ENCODE results near the gene ASTN2. TPM values are rescaled to one million over a fixed set of nuclear protein-coding genes. Genes with fewer than 3 reads are reported as not detected.

ASTN2 gene
- total RNA-seq, 1 donor: 3.1 TPM

GRCh38 chr9:116434314-116434713 is 980.5 kb downstream of the ASTN2 start:
- Histone ChIP-seq H3K27me3 (ENCODE audit: insufficient read depth, low read length) (no peaks in the 10 kb centered on the region), H3K4me1 (ENCODE audit: insufficient read depth, low read length) (no peaks in the 10 kb centered on the region), H3K9me3 (ENCODE audit: low read depth, low read length) (no peaks in the 10 kb centered on the region), H3K4me3 (ENCODE audit: low read length) (no peak overlapping the region)

- Histone ChIP-seq H3K27me3 (ENCODE audit: insufficient read depth, low read length) (no peaks in the 10 kb centered on the region), H3K4me3 (ENCODE audit: low read length) (no peak overlapping the region), H3K9me3 (ENCODE audit: low read depth, low read length) (no peaks in the 10 kb centered on the region), H3K4me1 (ENCODE audit: insufficient read depth, low read length) (no peaks in the 10 kb centered on the region)
Observed at GRCh38 chr9:116432051-116432450, 982.8 kb downstream of the ASTN2 start.

- no peaks in the 10 kb centered on the region for H3K9me3 ChIP-seq (ENCODE audit: low read depth, low read length)
- H3K27me3 ChIP-seq (ENCODE audit: insufficient read depth, low read length): no peaks in the 10 kb centered on the region
- H3K4me3 ChIP-seq (ENCODE audit: low read length): no peak overlapping the region
- no peaks in the 10 kb centered on the region for H3K4me1 ChIP-seq (ENCODE audit: insufficient read depth, low read length)
Observed at GRCh38 chr9:116430849-116431248, 984.0 kb downstream of the ASTN2 start.

GRCh38 chr9:116425244-116425643 is 989.6 kb downstream of the ASTN2 start:
- H3K9me3 ChIP-seq (ENCODE audit: low read depth, low read length): no peaks in the 10 kb centered on the region
- H3K27me3 ChIP-seq (ENCODE audit: insufficient read depth, low read length): no peaks in the 10 kb centered on the region
- no peak overlapping the region for H3K4me3 ChIP-seq (ENCODE audit: low read length)
- H3K4me1 ChIP-seq (ENCODE audit: insufficient read depth, low read length): no peaks in the 10 kb centered on the region

- no peaks in the 10 kb centered on the region for H3K9me3 ChIP-seq (ENCODE audit: low read depth, low read length)
- H3K27me3 ChIP-seq (ENCODE audit: insufficient read depth, low read length): no peaks in the 10 kb centered on the region
- H3K4me3 ChIP-seq (ENCODE audit: low read length): no peak overlapping the region
- no peaks in the 10 kb centered on the region for H3K4me1 ChIP-seq (ENCODE audit: insufficient read depth, low read length)
Observed at GRCh38 chr9:116423149-116423548, 991.7 kb downstream of the ASTN2 start.

- Histone ChIP-seq H3K9me3 (ENCODE audit: low read depth, low read length) (no peaks in the 10 kb centered on the region), H3K27me3 (ENCODE audit: insufficient read depth, low read length) (no peaks in the 10 kb centered on the region), H3K4me3 (ENCODE audit: low read length) (no peak overlapping the region), H3K4me1 (ENCODE audit: insufficient read depth, low read length) (no peaks in the 10 kb centered on the region)
Observed at GRCh38 chr9:116422119-116422979, 992.5 kb downstream of the ASTN2 start.

GRCh38 chr9:116420993-116421538 is 993.8 kb downstream of the ASTN2 start:
- no peak overlapping the region for H3K4me3 ChIP-seq (ENCODE audit: low read length)
- no peaks in the 10 kb centered on the region for H3K4me1 ChIP-seq (ENCODE audit: insufficient read depth, low read length)
- no peaks in the 10 kb centered on the region for H3K9me3 ChIP-seq (ENCODE audit: low read depth, low read length)
- H3K27me3 ChIP-seq (ENCODE audit: insufficient read depth, low read length): no peaks in the 10 kb centered on the region

GRCh38 chr9:116419181-116419580 is 995.7 kb downstream of the ASTN2 start:
- Histone ChIP-seq H3K27me3 (ENCODE audit: insufficient read depth, low read length) (no peaks in the 10 kb centered on the region), H3K4me1 (ENCODE audit: insufficient read depth, low read length) (no peaks in the 10 kb centered on the region), H3K9me3 (ENCODE audit: low read depth, low read length) (no peaks in the 10 kb centered on the region), H3K4me3 (ENCODE audit: low read length) (no peak overlapping the region)

GRCh38 chr9:116417464-116417863 is 997.4 kb downstream of the ASTN2 start:
- Histone ChIP-seq H3K9me3 (ENCODE audit: low read depth, low read length) (no peaks in the 10 kb centered on the region), H3K4me1 (ENCODE audit: insufficient read depth, low read length) (no peaks in the 10 kb centered on the region), H3K27me3 (ENCODE audit: insufficient read depth, low read length) (no peaks in the 10 kb centered on the region), H3K4me3 (ENCODE audit: low read length) (no peak overlapping the region)

- Histone ChIP-seq H3K9me3 (ENCODE audit: low read depth, low read length) (no peaks in the 10 kb centered on the region), H3K4me3 (ENCODE audit: low read length) (no peak overlapping the region), H3K27me3 (ENCODE audit: insufficient read depth, low read length) (no peaks in the 10 kb centered on the region), H3K4me1 (ENCODE audit: insufficient read depth, low read length) (no peaks in the 10 kb centered on the region)
Observed at GRCh38 chr9:116416421-116416820, 998.4 kb downstream of the ASTN2 start.

- Histone ChIP-seq H3K9me3 (ENCODE audit: low read depth, low read length) (no peaks in the 10 kb centered on the region), H3K4me1 (ENCODE audit: insufficient read depth, low read length) (no peaks in the 10 kb centered on the region), H3K27me3 (ENCODE audit: insufficient read depth, low read length) (no peaks in the 10 kb centered on the region), H3K4me3 (ENCODE audit: low read length) (no peak overlapping the region)
Observed at GRCh38 chr9:116414374-116414773, 1000.5 kb downstream of the ASTN2 start.

- no peaks in the 10 kb centered on the region for H3K9me3 ChIP-seq (ENCODE audit: low read depth, low read length)
Observed at GRCh38 chr9:116411506-116411905, 1003.4 kb downstream of the ASTN2 start.

GRCh38 chr9:116409638-116410037 is 1005.2 kb downstream of the ASTN2 start:
- H3K9me3 ChIP-seq (ENCODE audit: low read depth, low read length): no peaks in the 10 kb centered on the region
- no peak overlapping the region for H3K4me3 ChIP-seq (ENCODE audit: low read length)
- no peaks in the 10 kb centered on the region for H3K4me1 ChIP-seq (ENCODE audit: insufficient read depth, low read length)
- H3K27me3 ChIP-seq (ENCODE audit: insufficient read depth, low read length): no peaks in the 10 kb centered on the region

More at GRCh38 chr9:116411506-116411905, 1003.4 kb downstream of the ASTN2 start:
- no peak overlapping the region for H3K4me3 ChIP-seq (ENCODE audit: low read length)
- H3K27me3 ChIP-seq (ENCODE audit: insufficient read depth, low read length): no peaks in the 10 kb centered on the region
- no peaks in the 10 kb centered on the region for H3K4me1 ChIP-seq (ENCODE audit: insufficient read depth, low read length)

- H3K27me3 ChIP-seq (ENCODE audit: insufficient read depth, low read length): no peaks in the 10 kb centered on the region
- H3K4me3 ChIP-seq (ENCODE audit: low read length): no peak overlapping the region
- H3K4me1 ChIP-seq (ENCODE audit: insufficient read depth, low read length): no peaks in the 10 kb centered on the region
- no peaks in the 10 kb centered on the region for H3K9me3 ChIP-seq (ENCODE audit: low read depth, low read length)
Observed at GRCh38 chr9:116409129-116409528, 1005.7 kb downstream of the ASTN2 start.

- no peaks in the 10 kb centered on the region for H3K4me1 ChIP-seq (ENCODE audit: insufficient read depth, low read length)
- no peak overlapping the region for H3K4me3 ChIP-seq (ENCODE audit: low read length)
- no peaks in the 10 kb centered on the region for H3K9me3 ChIP-seq (ENCODE audit: low read depth, low read length)
- H3K27me3 ChIP-seq (ENCODE audit: insufficient read depth, low read length): no peaks in the 10 kb centered on the region
Observed at GRCh38 chr9:116406469-116406868, 1008.4 kb downstream of the ASTN2 start.

GRCh38 chr9:116405321-116405720 is 1009.5 kb downstream of the ASTN2 start:
- Histone ChIP-seq H3K27me3 (ENCODE audit: insufficient read depth, low read length) (no peaks in the 10 kb centered on the region), H3K9me3 (ENCODE audit: low read depth, low read length) (no peaks in the 10 kb centered on the region), H3K4me3 (ENCODE audit: low read length) (no peak overlapping the region), H3K4me1 (ENCODE audit: insufficient read depth, low read length) (no peaks in the 10 kb centered on the region)

Data from mononuclear cell (primary cell).